Measurements from ENCODE around the gene CDH13.

CDH13 gene

GRCh38 chr16:83329441-83329840 is 702.7 kb downstream of the CDH13 start:
- no peak for DNase-seq

DNA sequence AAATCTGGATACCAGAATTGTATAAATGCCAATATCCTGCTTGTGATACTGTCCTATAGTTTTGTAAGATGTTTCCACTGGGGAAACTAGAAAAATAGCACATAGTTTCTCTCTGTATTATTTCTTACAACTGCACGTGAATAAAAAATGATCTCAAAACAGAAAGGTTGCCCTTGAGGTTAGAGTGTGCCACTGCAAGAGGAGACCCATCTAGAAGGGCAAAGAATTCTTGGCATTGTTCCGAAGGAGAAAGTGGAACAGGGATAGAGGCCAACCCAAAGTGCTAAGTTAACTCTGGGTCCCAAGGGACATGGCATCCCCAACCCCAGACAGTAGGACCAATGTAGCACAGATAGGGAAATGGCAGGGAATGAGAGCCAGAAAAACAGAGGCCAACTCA is 703.5 kb downstream of the CDH13 start:
- no peak for DNase-seq

- no peak for DNase-seq
These were observed 708.3 kb downstream of the CDH13 start for GRCh38 chr16:83335076-83335475.

DNA sequence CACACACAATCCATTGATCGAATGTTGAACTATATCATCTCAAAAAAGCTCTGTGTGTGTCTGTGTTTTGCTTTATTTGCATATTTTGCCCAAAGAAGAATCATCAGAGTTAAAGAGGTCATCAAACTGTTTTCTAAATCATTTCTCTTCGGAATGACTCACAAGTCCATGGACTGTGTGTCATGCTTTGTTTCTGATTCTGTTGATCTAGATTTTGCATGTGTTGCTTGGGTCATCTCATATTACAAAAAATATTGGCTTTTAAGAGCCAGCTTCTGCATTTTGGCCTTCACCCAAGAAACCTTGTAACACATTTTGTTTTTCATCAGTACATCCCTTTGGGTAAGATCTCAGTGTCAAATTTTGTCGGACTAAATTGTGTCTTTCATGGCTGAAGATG is 709.8 kb downstream of the CDH13 start:
- no peak for DNase-seq

DNA sequence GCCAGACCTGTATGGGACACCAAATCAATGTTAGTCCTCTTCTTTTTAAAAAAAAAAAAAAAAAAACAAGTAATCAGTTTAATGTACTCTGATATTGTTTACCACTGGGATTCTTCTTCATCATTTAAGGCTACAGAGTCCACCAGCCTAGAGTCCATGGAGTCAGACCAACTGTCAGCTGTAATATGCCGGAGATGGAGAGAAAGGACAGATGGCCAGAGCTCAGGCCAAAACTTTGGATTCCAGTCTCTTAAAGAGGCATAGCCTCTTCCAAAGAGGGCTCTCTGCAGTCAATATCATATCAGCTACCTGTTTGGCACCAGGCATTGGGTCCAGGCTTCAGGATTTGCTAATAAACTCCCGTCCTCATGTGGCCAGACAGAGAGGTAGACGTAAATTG is 711.4 kb downstream of the CDH13 start:
- DNase-seq = no peak

GRCh38 chr16:83338941-83339340 is 712.2 kb downstream of the CDH13 start:
- no peak for DNase-seq

GRCh38 chr16:83343935-83344366 is 717.2 kb downstream of the CDH13 start:
- DNase-seq = no peak

DNA sequence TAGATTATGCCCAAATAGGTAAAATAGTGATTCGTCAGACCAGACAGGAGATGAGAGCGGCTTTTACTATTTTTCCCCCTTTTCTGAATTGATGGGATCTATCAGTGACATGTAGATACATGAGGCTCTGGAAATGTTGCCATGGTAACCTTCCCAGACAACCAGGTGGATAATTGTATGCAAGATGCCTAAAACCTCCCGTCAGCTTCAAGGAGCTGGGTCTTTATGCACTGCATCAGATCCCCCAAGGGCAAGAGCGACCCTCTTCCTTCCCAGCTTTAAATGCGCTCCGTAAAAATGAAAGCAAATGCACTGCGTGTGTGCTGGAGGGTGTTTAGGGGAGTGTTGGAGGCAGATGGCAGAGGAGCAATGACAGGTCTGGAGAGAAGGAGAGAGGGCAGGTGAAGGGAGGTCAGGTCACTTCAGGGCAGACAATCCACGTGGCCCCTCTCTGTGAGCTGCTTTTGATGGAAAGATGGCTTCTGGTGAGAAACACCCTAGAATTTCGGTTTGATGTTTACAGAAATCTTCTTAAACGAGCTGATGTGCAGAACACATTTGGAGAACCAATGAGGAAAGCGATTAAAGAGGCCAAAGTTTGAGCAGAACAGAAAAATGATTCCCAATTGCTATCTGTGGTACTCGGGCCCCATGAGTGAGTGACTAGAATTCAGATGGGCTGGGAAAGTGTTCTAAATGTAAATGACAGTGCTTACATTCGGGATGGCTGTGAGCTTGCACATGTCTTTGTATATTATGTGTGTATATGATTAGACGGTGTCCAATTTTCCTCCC is 719.3 kb downstream of the CDH13 start:
- no peak for DNase-seq

DNA sequence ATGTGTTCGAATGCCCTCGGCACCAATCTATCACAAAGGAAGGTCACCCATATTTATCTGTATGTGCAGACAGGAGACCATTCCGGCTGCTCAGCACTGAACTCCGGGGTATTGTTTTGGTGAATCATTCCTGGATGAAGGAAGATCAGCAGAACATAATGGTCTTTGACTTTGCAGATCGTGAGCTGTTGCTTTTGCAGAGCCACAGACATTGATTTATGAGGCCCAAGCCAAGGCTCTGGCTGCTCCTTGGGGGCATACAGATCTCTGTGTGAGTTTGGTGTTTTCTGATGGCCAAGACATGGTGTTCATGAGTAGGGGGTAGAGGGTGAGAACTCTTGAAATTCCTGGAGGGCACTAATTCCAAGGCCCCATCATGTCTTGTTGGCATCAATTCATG is 722.2 kb downstream of the CDH13 start:
- DNase-seq = no peak

DNA sequence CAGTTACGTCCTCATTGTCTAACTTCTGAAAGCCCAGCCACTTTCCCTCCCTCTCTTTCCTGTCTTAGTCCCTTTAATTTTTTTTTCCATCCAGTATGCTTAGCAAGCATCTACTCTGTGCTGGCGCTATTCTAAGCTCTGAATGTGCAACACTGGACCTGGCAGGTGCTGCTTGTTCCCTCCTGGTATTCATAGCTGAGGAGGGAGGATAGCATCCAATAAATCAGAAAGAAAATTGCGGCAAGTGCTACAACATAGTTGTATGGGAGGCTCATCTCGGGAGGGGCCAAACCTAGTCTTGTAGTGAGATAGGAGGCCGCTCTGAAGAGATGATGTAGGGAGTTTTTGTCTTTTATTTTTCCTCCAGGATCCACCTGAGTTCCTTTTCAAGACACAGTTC is 723.7 kb downstream of the CDH13 start:
- no peak for DNase-seq

- DNase-seq = no peak
These were observed 725.1 kb downstream of the CDH13 start for GRCh38 chr16:83351846-83352245.

DNA sequence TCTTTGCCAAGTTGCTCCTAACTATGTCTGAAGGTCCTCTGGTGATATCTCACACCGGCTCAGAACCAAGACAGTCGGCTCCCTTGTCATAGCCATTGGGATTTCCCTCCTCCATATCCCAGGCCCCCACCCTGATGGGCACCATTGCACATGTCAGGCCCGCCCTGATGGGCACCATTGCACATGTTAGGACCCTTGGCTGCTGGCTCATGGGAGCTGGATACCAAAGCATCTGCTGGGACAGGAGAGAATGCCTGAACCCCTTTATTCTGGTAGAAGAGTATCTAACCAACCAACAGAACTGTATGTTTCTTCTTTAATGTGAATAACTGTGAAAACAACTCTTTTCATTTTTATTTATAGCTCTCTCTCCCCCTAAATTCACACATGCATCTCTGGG is 726.5 kb downstream of the CDH13 start:
- DNase-seq = no peak

DNA sequence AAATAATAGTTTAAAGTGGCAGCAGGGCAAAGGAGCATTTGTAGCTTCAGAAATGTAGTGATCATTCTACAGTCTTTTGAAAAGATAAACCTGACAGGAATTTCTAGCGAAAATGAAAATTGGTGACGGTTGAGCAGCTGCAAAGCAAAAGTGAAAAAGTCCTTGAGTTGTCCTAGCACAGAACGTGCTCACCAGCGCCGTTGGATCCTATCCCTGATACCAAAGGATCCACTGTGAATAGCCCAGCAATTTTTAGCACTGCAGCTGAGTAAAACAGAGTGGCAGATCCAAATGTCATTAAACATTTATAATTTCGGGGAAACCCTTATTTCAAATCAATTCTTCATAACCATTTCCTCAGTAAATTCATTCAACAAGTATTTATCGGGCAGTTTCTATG is 727.2 kb downstream of the CDH13 start:
- DNase-seq = no peak

GRCh38 chr16:83355570-83356218 is 728.9 kb downstream of the CDH13 start:
- DNase-seq = no peak

- peak in 1 of 2 experiments; percentile 30 for DNase-seq
These were observed 729.5 kb downstream of the CDH13 start for GRCh38 chr16:83356266-83356665.

GRCh38 chr16:83356986-83357385 is 730.2 kb downstream of the CDH13 start:
- no peak for DNase-seq

- DNase-seq = no peak
These were observed 736.8 kb downstream of the CDH13 start for GRCh38 chr16:83363521-83363920.

GRCh38 chr16:83365166-83365565 is 738.4 kb downstream of the CDH13 start:
- DNase-seq = no peak

GRCh38 chr16:83366228-83366627 is 739.5 kb downstream of the CDH13 start:
- DNase-seq = no peak

- DNase-seq = no peak
These were observed 748.2 kb downstream of the CDH13 start for GRCh38 chr16:83374979-83375378.

- no peak for DNase-seq
These were observed 763.0 kb downstream of the CDH13 start for GRCh38 chr16:83389751-83390150.

GRCh38 chr16:83390759-83391158 is 764.0 kb downstream of the CDH13 start:
- no peak for DNase-seq

DNA sequence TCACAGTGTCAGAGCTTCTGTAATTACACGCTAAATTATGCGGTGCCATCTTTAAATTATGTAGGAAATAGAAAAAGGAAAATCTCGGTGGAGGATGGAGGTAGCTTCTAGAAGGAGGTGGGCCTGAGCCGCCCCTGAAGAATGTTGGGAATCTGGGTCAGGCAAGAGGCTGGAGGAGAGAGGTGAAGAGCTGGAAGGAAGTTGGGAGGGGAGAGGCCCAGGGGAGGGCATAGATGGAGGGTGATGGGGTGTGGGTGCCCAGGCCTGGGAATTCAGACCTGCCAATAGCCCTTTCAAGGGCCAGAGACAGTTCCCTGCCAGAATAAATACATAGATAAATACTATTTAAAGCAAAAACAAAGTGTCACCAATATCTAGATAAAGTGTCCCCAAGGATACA is 766.0 kb downstream of the CDH13 start:
- no peak for DNase-seq

GRCh38 chr16:83393196-83393981 is 766.6 kb downstream of the CDH13 start:
- DNase-seq = no peak
